HL-60 (cell line): Measurements from ENCODE around the gene MSX1.
"Not testable (repeated sequence)": the region's sequence is repeated elsewhere in the genome, so short reads cannot be mapped to it uniquely, and the experiment has no call there.

Source experiments
- DNase-seq, 2 experiments: peaks; one replicate each; pipeline ENCODE4 v3.0.0-alpha.2; 2010 to 2020; ENCODE audit warnings: low read depth in 1 of 2, low spot score in 1 of 2
- H3K27ac ChIP-seq: fragments of 250-450 bp; sonication (Bioruptor Pico); replicated peaks from 2 replicates; pipeline ENCODE4 v1.5.1; 2020; ENCODE audit warnings: mild to moderate bottlenecking, moderate library complexity
- H3K27me3 ChIP-seq: fragments of 250-450 bp; sonication (Bioruptor Pico); 2 replicates; pipeline ENCODE4 v1.5.1; 2021; ENCODE audit warnings: mild to moderate bottlenecking, moderate library complexity; ENCODE audit not compliant: insufficient read depth, poor library complexity, severe bottlenecking
- H3K4me3 ChIP-seq: replicated peaks from 2 replicates; pipeline ENCODE4 v1.5.1; 2011; ENCODE audit warnings: mild to moderate bottlenecking, control low read depth, low read length; ENCODE audit not compliant: insufficient read depth
- CTCF ChIP-seq: IDR thresholded peaks from one replicate; pipeline ENCODE4 v1.5.1; 2011; ENCODE audit warnings: low read length, control low read depth, inconsistent platforms; ENCODE audit not compliant: insufficient read depth
- GABPA ChIP-seq: IDR thresholded peaks from 2 replicates; pipeline ENCODE4 v1.6.1; 2012; ENCODE audit warnings: low read depth
- POLR2AphosphoS5 ChIP-seq: IDR thresholded peaks from 2 replicates; pipeline ENCODE4 v1.6.1; 2012; ENCODE audit warnings: low read depth
- REST ChIP-seq: IDR thresholded peaks from 2 replicates; pipeline ENCODE4 v1.6.1; 2012; ENCODE audit warnings: low read depth; ENCODE audit not compliant: insufficient replicate concordance
- SPI1 ChIP-seq: IDR thresholded peaks from 2 replicates; pipeline ENCODE4 v1.6.1; 2012; ENCODE audit warnings: low read depth, mild to moderate bottlenecking, borderline replicate concordance

The MSX1 gene

GRCh38 chr4:4820739-4821138 is 38.7 kb upstream of the MSX1 start:
- H3K27ac ChIP-seq: no peak overlapping the region
- H3K27me3 ChIP-seq: no peaks in the 10 kb centered on the region
- DNase-seq: no peak
- no peak for TF ChIP-seq CTCF
- TF ChIP-seq SPI1: no peak
- TF ChIP-seq POLR2AphosphoS5: no peak
- no peak for TF ChIP-seq REST
- TF ChIP-seq GABPA: no peak
- H3K4me3 ChIP-seq: no peak overlapping the region

DNA sequence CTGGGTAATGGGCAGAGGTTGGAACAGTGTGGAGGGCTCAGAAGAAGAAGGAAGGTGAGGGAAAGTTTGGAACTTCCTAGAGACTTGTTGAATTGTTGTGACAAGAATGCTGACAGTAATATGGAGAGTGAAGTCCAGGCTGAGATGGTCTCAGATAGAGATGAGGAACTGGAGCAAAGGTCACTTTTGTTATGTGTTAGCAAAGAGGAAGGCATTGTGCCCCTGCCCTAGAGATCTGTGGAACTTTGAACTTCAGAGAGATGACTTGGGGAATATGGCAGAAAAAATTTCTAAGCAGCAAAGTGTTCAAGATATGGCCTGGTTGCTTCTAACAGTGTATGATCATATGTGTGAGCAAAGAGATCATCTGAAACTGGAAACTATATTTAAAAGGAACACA is 37.9 kb upstream of the MSX1 start:
- no peak for DNase-seq
- Histone ChIP-seq H3K27me3 (no peaks in the 10 kb centered on the region), H3K27ac (no peak overlapping the region), H3K4me3 (no peak overlapping the region)
- no peak for TF ChIP-seq GABPA
- no peak for TF ChIP-seq SPI1

DNA sequence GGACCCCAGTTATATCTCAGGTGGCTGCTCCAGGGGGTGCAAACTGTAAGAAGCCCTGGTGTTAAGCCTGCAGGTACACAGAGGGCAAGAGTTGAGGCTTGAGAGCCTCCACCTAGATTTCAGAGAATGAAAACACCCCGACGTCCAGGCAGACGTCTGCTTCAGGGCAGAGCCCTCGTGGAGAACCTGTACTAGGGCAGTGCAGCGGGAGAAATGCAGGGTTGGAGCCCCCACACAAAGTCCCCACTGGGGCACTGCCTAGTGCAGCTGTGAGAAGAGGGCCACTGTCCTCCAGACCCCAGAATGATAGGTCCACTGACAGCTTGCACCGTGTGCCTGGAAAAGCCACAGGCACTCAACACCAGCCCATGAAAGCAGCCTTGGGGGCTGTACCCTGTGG is 37.2 kb upstream of the MSX1 start:
- H3K27me3 ChIP-seq, DNase-seq, H3K4me3 ChIP-seq, H3K27ac ChIP-seq: not testable (repeated sequence)

GRCh38 chr4:4823621-4824162 is 35.8 kb upstream of the MSX1 start:
- DNase-seq: no peak
- H3K4me3 ChIP-seq: no peak overlapping the region
- no peak for TF ChIP-seq SPI1
- no peak for TF ChIP-seq REST
- TF ChIP-seq CTCF: no peak
- no peak for TF ChIP-seq POLR2AphosphoS5
- TF ChIP-seq GABPA: no peak
- H3K27ac ChIP-seq: no peak overlapping the region
- H3K27me3 ChIP-seq: no peaks in the 10 kb centered on the region

DNA sequence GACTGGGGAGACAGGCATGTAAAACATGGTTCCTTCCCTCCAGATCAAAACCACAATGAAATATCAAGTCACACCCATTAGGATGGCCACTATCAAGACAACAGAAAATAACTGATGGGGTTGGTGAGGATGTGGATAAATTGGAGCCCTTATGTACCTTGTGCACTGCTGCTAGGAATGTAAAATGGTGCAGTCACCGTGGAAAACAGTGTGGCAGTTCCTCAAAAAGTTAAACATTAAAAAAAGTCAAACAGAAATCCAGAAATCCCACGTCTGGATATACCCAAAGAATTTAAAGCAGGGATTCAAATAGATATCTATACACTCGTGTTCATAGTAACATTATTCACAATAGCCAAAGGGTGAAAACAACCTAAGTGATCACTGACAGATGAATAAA is 35.2 kb upstream of the MSX1 start:
- Histone ChIP-seq H3K4me3 (no peak overlapping the region), H3K27me3 (no peaks in the 10 kb centered on the region), H3K27ac (no peak overlapping the region)
- DNase-seq: no peak
- TF ChIP-seq POLR2AphosphoS5: no peak
